Hepatocyte (in vitro differentiated cells): ENCODE data around the gene ZNF512. TPM values are rescaled to one million over a fixed set of nuclear protein-coding genes. Genes with fewer than 3 reads are reported as not detected.

Experiments
- DNase-seq: peaks from one replicate; pipeline ENCODE4 v3.0.0-alpha.2; 2016; ENCODE audit warnings: low spot score
- H2AFZ ChIP-seq: fragments of 200-600 bp; sonication (generic); 2 replicates; pipeline ENCODE4 v1.6.0; 2016; ENCODE audit warnings: antibody characterized with exemption, mild to moderate bottlenecking
- H3K27ac ChIP-seq: fragments of 200-600 bp; sonication (generic); 2 replicates; pipeline ENCODE4 v1.5.1; 2016; ENCODE audit warnings: mild to moderate bottlenecking
- H3K27me3 ChIP-seq: fragments of 200-600 bp; sonication (generic); 2 replicates; pipeline ENCODE4 v1.6.1; 2016
- H3K36me3 ChIP-seq: fragments of 200-600 bp; sonication (generic); replicated peaks from 2 replicates; pipeline ENCODE4 v1.5.1; 2016; ENCODE audit warnings: low read depth; ENCODE audit not compliant: insufficient read depth
- H3K4me1 ChIP-seq: fragments of 200-600 bp; sonication (generic); 2 replicates; pipeline ENCODE4 v1.5.1; 2016; ENCODE audit warnings: mild to moderate bottlenecking, moderate library complexity; ENCODE audit not compliant: insufficient read depth
- H3K4me2 ChIP-seq: fragments of 200-600 bp; sonication (generic); 2 replicates; pipeline ENCODE4 v1.6.0; 2016
- H3K4me3 ChIP-seq: fragments of 200-600 bp; sonication (generic); 2 replicates; pipeline ENCODE4 v1.5.1; 2016; ENCODE audit warnings: mild to moderate bottlenecking
- H3K79me2 ChIP-seq: fragments of 200-600 bp; sonication (generic); 2 replicates; pipeline ENCODE4 v1.6.0; 2017; ENCODE audit warnings: mild to moderate bottlenecking
- H3K9me2 ChIP-seq: fragments of 200-600 bp; sonication (generic); replicated peaks from 2 replicates; pipeline ENCODE4 v1.6.0; 2017; ENCODE audit warnings: mild to moderate bottlenecking; ENCODE audit not compliant: insufficient read depth
- H3K9me3 ChIP-seq: fragments of 200-600 bp; sonication (generic); 2 replicates; pipeline ENCODE4 v1.5.1; 2016; ENCODE audit warnings: low read depth, mild to moderate bottlenecking
- H4K20me1 ChIP-seq: fragments of 200-600 bp; sonication (generic); 2 replicates; pipeline ENCODE4 v1.6.0; 2016; ENCODE audit warnings: mild to moderate bottlenecking; ENCODE audit not compliant: insufficient read depth, poor library complexity, severe bottlenecking
- CTCF ChIP-seq: fragments of 200-600 bp; sonication (generic); IDR thresholded peaks from 2 replicates; pipeline ENCODE4 v1.5.1; 2016; ENCODE audit warnings: antibody characterized with exemption, mild to moderate bottlenecking; ENCODE audit not compliant: poor library complexity
- EZH2 ChIP-seq: fragments of 200-600 bp; sonication (generic); IDR thresholded peaks from 2 replicates; pipeline ENCODE4 v1.6.1; 2016; ENCODE audit warnings: antibody characterized with exemption, mild to moderate bottlenecking, borderline replicate concordance
- EZH2phosphoT487 ChIP-seq: fragments of 200-600 bp; sonication (generic); IDR thresholded peaks from one replicate; pipeline ENCODE4 v1.6.1; 2018; ENCODE audit warnings: antibody characterized with exemption, mild to moderate bottlenecking, low read depth, moderate library complexity; ENCODE audit not compliant: unreplicated experiment, severe bottlenecking
- WGBS: methylation state at CpG from one replicate; pipeline ENCODE4 v1.1.6; 2016; ENCODE audit warnings: low lambda C conversion rate; ENCODE audit errors: missing lambda C conversion rate; 5-methylcytosine and 5-hydroxymethylcytosine counted together
- polyA plus RNA-seq: library from polyadenylated mRNA; unstranded; fragments of >200 nt; fragmentation: Nextera tagmentation; extraction: Ambion mirVana; gene quantifications from 2 replicates; pipeline ENCODE4 v1.2.1, GENCODE V29; 2016
- total RNA-seq: library from RNA; depleted of rRNA; stranded (reverse); fragments of >200 nt; gene quantifications from 2 replicates; pipeline ENCODE4 v1.2.3, GENCODE V29; 2014

ZNF512 gene
- total and polyA plus RNA-seq, 2 experiments from 2014 or later = 19.9 to 27.7 TPM

DNA sequence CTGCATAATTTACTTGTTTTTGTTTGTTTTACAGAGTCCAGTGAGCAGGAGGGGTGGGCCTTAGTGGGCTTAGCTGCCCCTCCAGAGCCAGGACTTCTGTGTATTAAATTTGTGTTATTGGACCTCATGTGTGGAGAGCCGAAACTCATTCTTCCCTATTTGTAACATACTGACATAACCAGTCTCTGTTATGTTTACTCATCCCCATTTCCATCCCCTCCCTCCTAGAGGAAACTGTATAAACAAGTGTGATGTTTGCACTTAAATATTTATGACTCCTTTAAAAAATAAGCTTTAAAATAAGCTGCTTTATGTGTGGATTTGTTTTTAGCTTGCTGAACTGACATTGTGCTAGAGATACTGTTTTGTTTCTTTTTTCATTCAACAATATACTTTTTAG is 13.8 kb downstream of the ZNF512 start:
- DNase-seq = no peak
- peaks cover 21% of the 10 kb centered on the region for H4K20me1 ChIP-seq
- H2AFZ ChIP-seq = no peak overlapping the region
- H3K4me1 ChIP-seq = no peaks in the 10 kb centered on the region
- no peak for TF ChIP-seq EZH2phosphoT487
- H3K4me3 ChIP-seq = no peak overlapping the region
- H3K4me2 ChIP-seq = no peak overlapping the region
- H3K9me3 ChIP-seq = no peaks in the 10 kb centered on the region
- no peaks in the 10 kb centered on the region for H3K36me3 ChIP-seq
- no peak overlapping the region for H3K27ac ChIP-seq
- no peaks in the 10 kb centered on the region for H3K27me3 ChIP-seq
- WGBS = 90% methylated on average over 1 of the region's 1 CpG
- peaks cover 90% of the 10 kb centered on the region for H3K79me2 ChIP-seq
- no peaks in the 10 kb centered on the region for H3K9me2 ChIP-seq

DNA sequence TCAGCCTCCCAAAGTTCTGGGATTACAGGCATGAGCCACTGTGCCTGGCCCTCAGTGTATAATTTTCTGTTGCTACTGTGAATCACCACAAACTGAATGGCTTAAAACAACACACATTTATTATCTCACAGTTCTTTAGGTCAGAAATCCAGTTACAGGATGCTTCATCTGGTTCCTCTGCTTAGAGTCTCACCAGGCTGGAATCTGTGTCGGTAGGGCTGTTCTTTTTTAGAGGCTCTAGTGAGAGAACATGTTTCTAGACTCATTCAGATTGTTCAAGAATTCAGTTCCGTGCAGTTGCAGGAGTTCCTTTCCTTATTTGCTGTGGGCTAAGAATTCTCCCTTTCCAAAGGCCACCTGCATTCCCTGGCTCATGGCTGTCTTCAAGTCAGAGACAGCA is 23.8 kb downstream of the ZNF512 start:
- H3K27me3 ChIP-seq = no peaks in the 10 kb centered on the region
- no peaks in the 10 kb centered on the region for H4K20me1 ChIP-seq
- H3K4me3 ChIP-seq = no peak overlapping the region
- H3K36me3 ChIP-seq = no peaks in the 10 kb centered on the region
- no peak for TF ChIP-seq CTCF
- peaks cover 14% of the 10 kb centered on the region for H3K79me2 ChIP-seq
- no peak overlapping the region for H2AFZ ChIP-seq
- WGBS = 95% methylated on average over 2 of the region's 2 CpGs
- no peaks in the 10 kb centered on the region for H3K4me1 ChIP-seq
- no peak overlapping the region for H3K27ac ChIP-seq
- no peak for DNase-seq
- H3K4me2 ChIP-seq = no peak overlapping the region
- no peaks in the 10 kb centered on the region for H3K9me3 ChIP-seq
- H3K9me2 ChIP-seq = no peaks in the 10 kb centered on the region

GRCh38 chr2:27613985-27614384 is 31.1 kb downstream of the ZNF512 start:
- H3K4me2 ChIP-seq = no peak overlapping the region
- no peaks in the 10 kb centered on the region for H3K36me3 ChIP-seq
- DNase-seq = no peak
- H3K27ac ChIP-seq = no peak overlapping the region
- H3K9me3 ChIP-seq = no peaks in the 10 kb centered on the region
- H3K4me1 ChIP-seq = no peaks in the 10 kb centered on the region
- H3K27me3 ChIP-seq = no peaks in the 10 kb centered on the region
- H3K79me2 ChIP-seq = peaks cover 2% of the 10 kb centered on the region
- TF ChIP-seq CTCF = no peak
- H4K20me1 ChIP-seq = no peaks in the 10 kb centered on the region
- 98% methylated on average over 2 of the region's 2 CpGs for WGBS
- H3K4me3 ChIP-seq = no peak overlapping the region
- no peak overlapping the region for H2AFZ ChIP-seq
- H3K9me2 ChIP-seq = no peaks in the 10 kb centered on the region

GRCh38 chr2:27615316-27615715 is 32.5 kb downstream of the ZNF512 start:
- Histone ChIP-seq H3K79me2 (no peaks in the 10 kb centered on the region), H3K9me2 (no peaks in the 10 kb centered on the region), H3K27ac (no peak overlapping the region), H2AFZ (no peak overlapping the region), H3K4me1 (no peaks in the 10 kb centered on the region), H3K9me3 (no peaks in the 10 kb centered on the region), H3K4me2 (no peak overlapping the region), H3K4me3 (no peak overlapping the region), H4K20me1 (no peaks in the 10 kb centered on the region), H3K27me3 (no peaks in the 10 kb centered on the region), H3K36me3 (no peaks in the 10 kb centered on the region)
- TF ChIP-seq EZH2 (no peak), CTCF (no peak), EZH2phosphoT487 (no peak)
- no peak for DNase-seq
- WGBS = 98% methylated on average over 3 of the region's 3 CpGs
